Calu3 (cell line): ENCODE data around the gene PDE10A. TPM values are rescaled to one million over a fixed set of nuclear protein-coding genes. Genes with fewer than 3 reads are reported as not detected.

ENCODE experiments used
- BruUV-seq: library from RNA; stranded (reverse); fragments of 400-500 nt; replicated peaks from 2 replicates; lab custom pipeline; 2021; lab: Mats Ljungman, UMichigan
- CTCF ChIA-PET: fragments of 300-600 bp; sonication (Branson Sonifier 250); formaldehyde crosslinking; loops from one replicate; lab custom pipeline; 2022; ENCODE audit warnings: antibody characterized with exemption; lab: Charles Lee
- DNase-seq: peaks from one replicate; pipeline ENCODE4 v3.0.0; 2022
- H3K27ac Mint-ChIP-seq: one replicate; pipeline ENCODE4 v1.8.0; 2022; ENCODE audit warnings: mixed read lengths; ENCODE audit not compliant: unreplicated experiment
- H3K27me3 Mint-ChIP-seq: one replicate; pipeline ENCODE4 v1.8.0; 2022; ENCODE audit warnings: mixed read lengths; ENCODE audit not compliant: unreplicated experiment
- H3K36me3 Mint-ChIP-seq: one replicate; pipeline ENCODE4 v1.8.0; 2022; ENCODE audit warnings: mild to moderate bottlenecking, moderate library complexity, mixed read lengths; ENCODE audit not compliant: insufficient read depth, unreplicated experiment
- H3K4me1 Mint-ChIP-seq: one replicate; pipeline ENCODE4 v1.8.0; 2022; ENCODE audit warnings: mild to moderate bottlenecking, low read depth, mixed read lengths; ENCODE audit not compliant: unreplicated experiment
- H3K4me3 Mint-ChIP-seq: one replicate; pipeline ENCODE4 v1.8.0; 2022; ENCODE audit warnings: mild to moderate bottlenecking, low read depth, moderate library complexity, mixed read lengths; ENCODE audit not compliant: unreplicated experiment
- H3K9me3 Mint-ChIP-seq: one replicate; pipeline ENCODE4 v1.8.0; 2022; ENCODE audit warnings: low read depth, mixed read lengths; ENCODE audit not compliant: unreplicated experiment
- intact Hi-C: fragments of 100-400 bp; cut with micrococcal nuclease; formaldehyde crosslinking; loops from one replicate; pipeline ENCODE4 v1.10.0; 2022; ENCODE audit not compliant: unreplicated experiment
- total RNA-seq: library from RNA; stranded (reverse); gene quantifications from 2 replicates; pipeline ENCODE4 v1.2.3, GENCODE V29; 2022
- TF ChIP-seq, protein P1 (sequence below): fragments of 200-600 bp; IDR thresholded peaks from one replicate; pipeline ENCODE4 v1.8.0; 2022; ENCODE audit warnings: antibody characterized with exemption; ENCODE audit not compliant: unreplicated experiment

The PDE10A gene
- total RNA-seq, 1 experiment from 2014 or later = 22.5 TPM

DNA sequence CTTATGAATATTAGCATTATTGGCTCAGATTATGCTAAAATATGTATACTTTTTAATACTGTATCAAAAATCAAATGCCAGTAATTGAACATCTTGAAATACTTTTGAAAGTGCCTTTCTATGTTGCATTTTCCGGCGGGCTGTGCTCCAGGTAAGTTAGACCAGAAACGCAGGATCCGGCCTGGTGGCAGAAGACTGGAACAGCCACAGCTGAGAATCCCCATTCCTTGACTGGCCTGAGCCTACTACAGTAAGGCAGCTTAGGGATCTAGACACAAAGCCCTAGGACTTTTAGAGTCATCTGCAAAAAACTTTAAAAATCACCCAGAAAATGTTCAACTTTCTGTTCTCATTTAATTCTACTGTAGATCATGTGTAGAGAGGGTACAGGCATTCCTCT is 214.8 kb downstream of the PDE10A start:
- intact Hi-C loops = no loop called here
- H3K27ac Mint-ChIP-seq = no peak overlapping the region
- no TSS peak for BruUV-seq
- TF ChIP-seq, protein P1, sequence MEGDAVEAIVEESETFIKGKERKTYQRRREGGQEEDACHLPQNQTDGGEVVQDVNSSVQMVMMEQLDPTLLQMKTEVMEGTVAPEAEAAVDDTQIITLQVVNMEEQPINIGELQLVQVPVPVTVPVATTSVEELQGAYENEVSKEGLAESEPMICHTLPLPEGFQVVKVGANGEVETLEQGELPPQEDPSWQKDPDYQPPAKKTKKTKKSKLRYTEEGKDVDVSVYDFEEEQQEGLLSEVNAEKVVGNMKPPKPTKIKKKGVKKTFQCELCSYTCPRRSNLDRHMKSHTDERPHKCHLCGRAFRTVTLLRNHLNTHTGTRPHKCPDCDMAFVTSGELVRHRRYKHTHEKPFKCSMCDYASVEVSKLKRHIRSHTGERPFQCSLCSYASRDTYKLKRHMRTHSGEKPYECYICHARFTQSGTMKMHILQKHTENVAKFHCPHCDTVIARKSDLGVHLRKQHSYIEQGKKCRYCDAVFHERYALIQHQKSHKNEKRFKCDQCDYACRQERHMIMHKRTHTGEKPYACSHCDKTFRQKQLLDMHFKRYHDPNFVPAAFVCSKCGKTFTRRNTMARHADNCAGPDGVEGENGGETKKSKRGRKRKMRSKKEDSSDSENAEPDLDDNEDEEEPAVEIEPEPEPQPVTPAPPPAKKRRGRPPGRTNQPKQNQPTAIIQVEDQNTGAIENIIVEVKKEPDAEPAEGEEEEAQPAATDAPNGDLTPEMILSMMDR = no peak
- no peaks in the 10 kb centered on the region for H3K4me1 Mint-ChIP-seq
- H3K9me3 Mint-ChIP-seq = no peaks in the 10 kb centered on the region
- H3K36me3 Mint-ChIP-seq = no peaks in the 10 kb centered on the region
- no peaks in the 10 kb centered on the region for H3K27me3 Mint-ChIP-seq
- CTCF ChIA-PET = no interaction called here
- no peak overlapping the region for H3K4me3 Mint-ChIP-seq
- DNase-seq = no peak

DNA sequence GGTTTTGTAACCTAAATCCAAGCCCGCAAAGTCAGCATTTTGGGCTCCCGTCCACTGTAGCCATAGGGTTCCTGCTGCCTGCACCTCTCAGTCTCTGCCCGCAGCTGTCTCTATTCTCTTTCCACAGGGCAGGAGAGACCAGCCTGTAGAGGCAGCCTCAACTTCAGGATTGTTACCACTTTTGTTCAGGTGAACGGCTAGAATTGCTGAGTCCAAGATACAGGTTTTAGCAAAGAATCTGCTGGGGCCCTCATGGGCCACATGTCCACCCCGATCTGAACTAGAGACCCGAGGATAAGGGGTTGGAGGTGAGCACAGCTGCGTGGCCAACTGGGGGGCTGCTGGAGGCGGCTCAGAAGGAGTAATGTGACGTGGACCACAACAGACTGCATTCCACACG is 215.9 kb downstream of the PDE10A start:
- CTCF ChIA-PET = no interaction called here
- Mint-ChIP-seq H3K27ac (no peak overlapping the region), H3K27me3 (no peaks in the 10 kb centered on the region), H3K4me3 (no peak overlapping the region), H3K9me3 (no peaks in the 10 kb centered on the region), H3K4me1 (no peaks in the 10 kb centered on the region), H3K36me3 (no peaks in the 10 kb centered on the region)
- TF ChIP-seq, protein P1 = no peak
- no TSS peak for BruUV-seq
- no peak for DNase-seq
- intact Hi-C loops = no loop called here

- TF ChIP-seq, protein P1 = no peak
- no peaks in the 10 kb centered on the region for H3K36me3 Mint-ChIP-seq
- no peak overlapping the region for H3K27ac Mint-ChIP-seq
- no peak for DNase-seq
- no peaks in the 10 kb centered on the region for H3K9me3 Mint-ChIP-seq
- no peak overlapping the region for H3K4me3 Mint-ChIP-seq
- no TSS peak for BruUV-seq
- intact Hi-C loops = no loop called here
- peaks cover 3% of the 10 kb centered on the region for H3K4me1 Mint-ChIP-seq
- H3K27me3 Mint-ChIP-seq = no peaks in the 10 kb centered on the region
- CTCF ChIA-PET = no interaction called here
Measured at GRCh38 chr6:165446331-165446730, 216.7 kb downstream of the PDE10A start.

DNA sequence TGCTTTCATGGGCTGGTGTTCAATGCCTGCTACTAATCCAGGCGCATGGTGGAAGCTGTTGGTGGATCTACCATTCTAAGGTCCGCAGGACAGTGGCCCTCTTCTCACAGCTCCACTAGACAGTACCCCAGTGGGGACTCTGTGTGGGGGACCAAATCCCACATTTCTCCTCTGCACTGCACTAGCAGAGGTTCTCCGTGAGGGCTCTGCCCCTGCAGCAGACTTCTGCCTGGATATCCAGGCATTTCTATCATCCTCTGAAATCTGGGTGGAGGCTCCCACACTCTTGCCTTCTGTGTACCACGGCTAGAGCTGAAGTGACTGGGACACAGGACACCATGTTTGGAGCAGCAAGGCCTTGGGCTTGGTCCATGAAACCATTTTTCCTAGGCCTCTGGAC is 219.6 kb downstream of the PDE10A start:
- no peaks in the 10 kb centered on the region for H3K27me3 Mint-ChIP-seq
- H3K36me3 Mint-ChIP-seq = no peaks in the 10 kb centered on the region
- CTCF ChIA-PET = no interaction called here
- no peak for DNase-seq
- no peak overlapping the region for H3K27ac Mint-ChIP-seq
- TF ChIP-seq, protein P1 = no peak
- H3K4me3 Mint-ChIP-seq = no peak overlapping the region
- H3K9me3 Mint-ChIP-seq = no peaks in the 10 kb centered on the region
- no TSS peak for BruUV-seq
- H3K4me1 Mint-ChIP-seq = peaks cover 10% of the 10 kb centered on the region
- intact Hi-C loops = loop anchor here (5.0 kb wide), 3 partner anchors 129 to 284 kb away; partner anchors contain the start of gene PDE10A
